ENCODE data around the gene PIGS. TPM values are rescaled to one million over a fixed set of nuclear protein-coding genes. Genes with fewer than 3 reads are reported as not detected.

The PIGS gene
- total and polyA plus RNA-seq, 9 of the 15 experiments (the other 6 are each of a cell fraction or from before 2014, with no cell fraction given): 47.5 to 138 (median 57.6) TPM

DNA sequence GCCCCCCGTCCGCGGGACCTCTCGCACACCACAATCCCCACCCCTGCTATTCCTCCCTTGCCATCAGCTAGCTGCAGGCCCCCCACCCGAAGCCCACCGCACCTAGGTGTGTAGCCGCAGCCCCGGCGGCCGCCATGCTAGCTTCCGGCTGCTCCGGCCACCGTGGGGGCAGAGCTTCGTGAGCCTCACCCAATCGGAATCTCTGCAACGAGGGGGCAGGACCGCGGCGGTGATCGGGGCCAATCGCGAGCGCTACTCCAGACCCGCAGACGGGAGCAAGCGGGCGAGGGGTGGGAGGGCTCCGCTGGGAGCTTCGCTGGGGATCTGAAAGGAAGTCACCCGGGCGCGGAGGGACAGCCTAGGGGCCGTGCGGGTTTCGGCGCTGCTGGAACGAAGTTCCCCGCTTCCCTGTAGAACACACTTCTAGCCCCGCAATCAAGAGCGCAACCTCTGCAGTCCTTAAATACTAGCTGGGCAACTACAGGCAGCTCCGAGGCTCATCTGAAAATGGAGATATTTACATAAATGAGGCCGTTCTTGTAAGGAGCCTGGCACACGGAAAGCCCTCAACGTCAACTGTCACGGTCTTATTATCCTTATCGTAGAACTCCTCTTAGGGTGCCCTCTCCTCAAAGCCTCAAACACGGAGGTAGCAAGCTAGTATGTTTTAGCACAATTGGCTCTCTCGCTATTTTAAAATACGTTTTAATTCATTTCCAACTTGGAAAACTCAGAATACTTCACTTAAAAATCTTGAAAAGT is at the start of gene PIGS (continued):
- no peak for TF ChIP-seq ZZZ3 (IDR thresholded peaks at IDR 0.05)
- peak; percentile 69 for TF ChIP-seq PML (IDR thresholded peaks at IDR 0.05; ENCODE audit: low read length)
- no peak for TF ChIP-seq BDP1 (IDR thresholded peaks at IDR 0.05; ENCODE audit: insufficient read depth, insufficient read length)
- TF ChIP-seq, protein P1, sequence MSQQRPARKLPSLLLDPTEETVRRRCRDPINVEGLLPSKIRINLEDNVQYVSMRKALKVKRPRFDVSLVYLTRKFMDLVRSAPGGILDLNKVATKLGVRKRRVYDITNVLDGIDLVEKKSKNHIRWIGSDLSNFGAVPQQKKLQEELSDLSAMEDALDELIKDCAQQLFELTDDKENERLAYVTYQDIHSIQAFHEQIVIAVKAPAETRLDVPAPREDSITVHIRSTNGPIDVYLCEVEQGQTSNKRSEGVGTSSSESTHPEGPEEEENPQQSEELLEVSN (IDR thresholded peaks at IDR 0.05; ENCODE audit: borderline replicate concordance in 1 of 2, extremely low read depth in 1 of 2, insufficient read depth in 1 of 2, insufficient read length in 1 of 2, low read depth in 1 of 2, low read length in 1 of 2, poor library complexity in 1 of 2, severe bottlenecking in 1 of 2): peak in 1 of 2 experiments; percentile 45
- TF ChIP-seq TAF1 (IDR thresholded peaks at IDR 0.05; ENCODE audit: control insufficient read depth, extremely low read depth, insufficient read depth, low read length, severe bottlenecking): peak; percentile 94
- TF ChIP-seq YY1 (IDR thresholded peaks at IDR 0.05; ENCODE audit: borderline replicate concordance in 1 of 3, control insufficient read depth in 1 of 3, extremely low read depth in 1 of 3, insufficient read depth in 3 of 3, insufficient read length in 1 of 3, insufficient replicate concordance in 2 of 3, low read depth in 1 of 3, low read length in 2 of 3): peak; percentile 75 to 95 (median 93)
- TF ChIP-seq TEAD1 (CRISPR knock-in tag; IDR thresholded peaks at IDR 0.05): peak in 1 of 2 experiments; percentile 18; a peak in 1 of 4 replicates
- TF ChIP-seq SREBF2 (CRISPR knock-in tag; IDR thresholded peaks at IDR 0.05): no peak
- TF ChIP-seq TCF7 (IDR thresholded peaks at IDR 0.05; ENCODE audit: borderline replicate concordance): 0 out of 2 replicates have a peak, but pooled peaks have one; percentile 41
- TF ChIP-seq NR4A1 (CRISPR knock-in tag; IDR thresholded peaks at IDR 0.05): no peak
- TF ChIP-seq NR4A1 (tag; IDR thresholded peaks at IDR 0.05): 0 out of 2 replicates have a peak, but pooled peaks have one; percentile 19
- TF ChIP-seq, protein P2, sequence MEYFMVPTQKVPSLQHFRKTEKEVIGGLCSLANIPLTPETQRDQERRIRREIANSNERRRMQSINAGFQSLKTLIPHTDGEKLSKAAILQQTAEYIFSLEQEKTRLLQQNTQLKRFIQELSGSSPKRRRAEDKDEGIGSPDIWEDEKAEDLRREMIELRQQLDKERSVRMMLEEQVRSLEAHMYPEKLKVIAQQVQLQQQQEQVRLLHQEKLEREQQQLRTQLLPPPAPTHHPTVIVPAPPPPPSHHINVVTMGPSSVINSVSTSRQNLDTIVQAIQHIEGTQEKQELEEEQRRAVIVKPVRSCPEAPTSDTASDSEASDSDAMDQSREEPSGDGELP (CRISPR knock-in tag; IDR thresholded peaks at IDR 0.05; ENCODE audit: borderline replicate concordance): peak; percentile 63; the same call in 1 of the 2 replicates
- TF ChIP-seq, protein P3, sequence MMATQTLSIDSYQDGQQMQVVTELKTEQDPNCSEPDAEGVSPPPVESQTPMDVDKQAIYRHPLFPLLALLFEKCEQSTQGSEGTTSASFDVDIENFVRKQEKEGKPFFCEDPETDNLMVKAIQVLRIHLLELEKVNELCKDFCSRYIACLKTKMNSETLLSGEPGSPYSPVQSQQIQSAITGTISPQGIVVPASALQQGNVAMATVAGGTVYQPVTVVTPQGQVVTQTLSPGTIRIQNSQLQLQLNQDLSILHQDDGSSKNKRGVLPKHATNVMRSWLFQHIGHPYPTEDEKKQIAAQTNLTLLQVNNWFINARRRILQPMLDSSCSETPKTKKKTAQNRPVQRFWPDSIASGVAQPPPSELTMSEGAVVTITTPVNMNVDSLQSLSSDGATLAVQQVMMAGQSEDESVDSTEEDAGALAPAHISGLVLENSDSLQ (IDR thresholded peaks at IDR 0.05): peak; percentile 52
- no peak; the same call in 1 of the 2 replicates for TF ChIP-seq ZBED1 (IDR thresholded peaks at IDR 0.05)
- TF ChIP-seq TAF9B (IDR thresholded peaks at IDR 0.05; ENCODE audit: partially characterized antibody): peak; percentile 84
- TF ChIP-seq, protein P4, sequence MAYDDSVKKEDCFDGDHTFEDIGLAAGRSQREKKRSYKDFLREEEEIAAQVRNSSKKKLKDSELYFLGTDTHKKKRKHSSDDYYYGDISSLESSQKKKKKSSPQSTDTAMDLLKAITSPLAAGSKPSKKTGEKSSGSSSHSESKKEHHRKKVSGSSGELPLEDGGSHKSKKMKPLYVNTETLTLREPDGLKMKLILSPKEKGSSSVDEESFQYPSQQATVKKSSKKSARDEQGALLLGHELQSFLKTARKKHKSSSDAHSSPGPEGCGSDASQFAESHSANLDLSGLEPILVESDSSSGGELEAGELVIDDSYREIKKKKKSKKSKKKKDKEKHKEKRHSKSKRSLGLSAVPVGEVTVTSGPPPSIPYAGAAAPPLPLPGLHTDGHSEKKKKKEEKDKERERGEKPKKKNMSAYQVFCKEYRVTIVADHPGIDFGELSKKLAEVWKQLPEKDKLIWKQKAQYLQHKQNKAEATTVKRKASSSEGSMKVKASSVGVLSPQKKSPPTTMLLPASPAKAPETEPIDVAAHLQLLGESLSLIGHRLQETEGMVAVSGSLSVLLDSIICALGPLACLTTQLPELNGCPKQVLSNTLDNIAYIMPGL (CRISPR knock-in tag; IDR thresholded peaks at IDR 0.05): peak; percentile 70; the same call in 1 of the 2 replicates
- TF ChIP-seq PHF8 (IDR thresholded peaks at IDR 0.05; ENCODE audit: borderline replicate concordance, low read length): peak; percentile 80; the same call in 1 of the 2 replicates
- 0 out of 2 replicates have a peak, but pooled peaks have one; percentile 38 for TF ChIP-seq HIVEP1 (CRISPR knock-in tag; IDR thresholded peaks at IDR 0.05)
- TF ChIP-seq MAZ (CRISPR knock-in tag; conservative IDR thresholded peaks at IDR 0.05 in 1 of 2, IDR thresholded peaks at IDR 0.05 in 1 of 2): peak; percentile 57 to 74; a peak in 2 of 4 replicates
- TF ChIP-seq ZFX (CRISPR knock-in tag; IDR thresholded peaks at IDR 0.05): peak; percentile 7; the same call in 1 of the 2 replicates
- TF ChIP-seq ARNT (IDR thresholded peaks at IDR 0.05): peak in 1 of 2 experiments; percentile 29; a peak in 1 of 4 replicates
